GM19328 (cell line): ENCODE results near the gene ETV6.
A peak's percentile ranks its signal among the peaks of the same experiment; 100 is the strongest.

Source experiments
- ATAC-seq: cut with Tn5 transposase; IDR thresholded peaks from one replicate; pipeline ENCODE4 v1.9.1; 2021; ENCODE audit warnings: mild to moderate bottlenecking, moderate library complexity; ENCODE audit not compliant: unreplicated experiment

The ETV6 gene

GRCh38 chr12:11642785-11643184 lies 6.7 kb upstream of the ETV6 start:
- ATAC-seq, result no peak

DNA sequence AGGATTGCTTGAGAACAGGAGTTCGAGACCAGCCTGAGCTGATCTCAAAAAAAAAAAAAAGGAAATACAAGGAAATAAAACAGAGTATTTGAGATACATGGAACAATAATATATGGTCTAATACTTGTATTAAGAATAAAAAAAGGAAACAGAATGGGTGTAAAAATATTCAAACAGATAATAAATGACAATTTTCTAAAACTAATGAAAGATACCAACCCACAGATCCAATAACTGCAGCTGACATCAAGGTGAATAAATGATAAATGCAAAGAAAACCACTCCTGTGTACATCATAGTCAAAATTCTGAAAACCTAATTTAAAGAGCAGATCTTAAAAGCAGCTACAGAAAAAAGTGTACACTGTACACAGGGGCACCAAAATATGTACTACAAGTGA lies 4.1 kb upstream of the ETV6 start:
- ATAC-seq, result no peak

GRCh38 chr12:11648514-11649412 lies 711 bp upstream of the ETV6 start:
- peak; percentile 23 for ATAC-seq

GRCh38 chr12:11650286-11651281 lies 1.1 kb downstream of the ETV6 start:
- ATAC-seq, result no peak

DNA sequence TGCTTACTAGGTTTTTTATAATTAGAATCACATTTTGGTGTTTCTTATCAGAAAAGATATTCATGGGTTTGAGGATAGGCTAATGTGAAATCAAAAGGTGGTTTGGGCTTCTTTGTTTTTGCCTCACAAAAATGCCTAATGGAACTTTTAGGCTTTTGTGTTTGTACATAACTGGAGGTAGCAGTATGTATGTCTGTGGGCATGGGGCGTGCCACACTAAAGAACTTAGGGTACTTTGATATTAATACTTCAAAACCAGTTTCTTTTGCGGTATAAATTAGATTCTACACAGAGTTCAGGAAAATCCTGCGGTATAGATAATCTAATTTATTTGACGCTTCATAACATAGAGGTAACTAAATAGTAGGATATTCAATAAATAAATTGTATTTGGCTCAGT lies 1.9 kb downstream of the ETV6 start:
- ATAC-seq, result no peak

- no peak for ATAC-seq
Measured at GRCh38 chr12:11651785-11652184, 2.3 kb downstream of the ETV6 start.

GRCh38 chr12:11652351-11653040 lies 3.0 kb downstream of the ETV6 start:
- no peak for ATAC-seq

GRCh38 chr12:11653215-11653753 lies 3.8 kb downstream of the ETV6 start:
- ATAC-seq, result no peak

GRCh38 chr12:11654338-11654737 lies 4.9 kb downstream of the ETV6 start:
- no peak for ATAC-seq

- no peak for ATAC-seq
Measured at GRCh38 chr12:11654802-11655201, 5.3 kb downstream of the ETV6 start.

DNA sequence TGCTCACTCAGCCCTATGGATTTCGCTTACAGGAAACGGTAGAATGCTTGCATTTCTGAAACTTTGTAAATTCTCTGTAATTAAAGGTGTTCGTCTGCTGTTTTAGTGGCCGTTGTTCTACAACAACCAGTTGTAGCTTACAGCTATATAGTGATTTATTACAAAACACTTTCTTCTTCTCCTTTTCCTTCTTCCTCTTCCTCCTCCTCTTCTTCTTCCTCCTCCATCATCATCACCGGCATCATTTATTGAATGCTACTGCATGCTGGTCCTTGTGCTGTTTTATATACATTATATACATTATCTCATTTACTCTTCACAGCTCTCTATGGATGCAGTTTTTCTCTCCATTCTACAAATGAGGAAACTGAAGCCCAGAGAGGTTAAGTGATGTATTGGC lies 6.4 kb downstream of the ETV6 start:
- ATAC-seq, result no peak

GRCh38 chr12:11656550-11656949 lies 7.1 kb downstream of the ETV6 start:
- no peak for ATAC-seq

DNA sequence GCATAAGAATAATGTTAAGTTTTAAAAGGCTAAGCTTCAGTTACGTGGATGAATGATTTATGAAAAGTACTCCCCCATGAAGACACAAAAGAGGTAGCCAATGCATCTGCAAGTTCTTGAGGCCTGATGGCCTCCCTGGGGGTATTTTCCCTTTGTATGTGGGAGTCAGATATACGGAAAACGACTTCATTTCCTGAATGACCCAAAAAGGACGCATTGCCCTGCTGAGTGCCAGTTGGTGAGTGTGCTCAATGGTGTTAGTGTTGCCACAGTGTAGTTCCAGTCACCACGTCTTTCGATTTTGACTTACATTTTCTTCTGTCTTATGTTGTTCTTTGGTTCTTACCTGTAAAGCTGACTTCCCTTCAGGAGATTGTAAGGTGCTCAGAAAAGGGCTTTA lies 8.0 kb downstream of the ETV6 start:
- ATAC-seq, result no peak

GRCh38 chr12:11658791-11659190 lies 9.3 kb downstream of the ETV6 start:
- no peak for ATAC-seq

- ATAC-seq, result no peak
Measured at GRCh38 chr12:11660624-11661023, 11.2 kb downstream of the ETV6 start.

DNA sequence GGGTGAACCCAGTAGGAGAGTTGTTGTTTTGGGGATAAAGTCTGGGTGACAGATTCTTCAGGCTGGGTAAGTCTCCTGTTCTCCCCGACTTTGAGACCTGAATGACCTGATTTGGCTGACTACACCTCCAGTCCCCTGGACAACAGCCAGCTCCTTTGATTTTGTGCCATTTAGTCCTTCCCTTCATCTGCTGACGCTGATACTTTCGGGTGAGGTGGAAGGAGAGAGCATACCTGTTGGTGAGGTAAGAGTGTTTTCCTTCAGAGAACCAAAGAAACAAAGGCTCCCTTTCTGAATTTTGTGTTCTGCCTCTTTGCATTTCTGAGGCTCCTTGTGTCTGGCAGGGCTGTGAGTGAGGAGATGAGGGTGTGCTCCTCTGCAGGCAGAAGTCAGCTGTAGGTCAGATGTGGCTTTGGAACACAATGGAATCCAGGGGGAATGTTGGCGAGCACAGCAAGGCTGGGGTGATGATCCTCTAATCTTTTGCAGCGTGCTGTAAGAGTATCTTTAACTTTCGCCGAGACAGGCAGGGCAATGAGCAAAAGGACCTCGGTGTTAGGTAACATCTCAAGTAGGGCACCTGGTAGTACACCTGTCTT lies 12.1 kb downstream of the ETV6 start:
- no peak for ATAC-seq

DNA sequence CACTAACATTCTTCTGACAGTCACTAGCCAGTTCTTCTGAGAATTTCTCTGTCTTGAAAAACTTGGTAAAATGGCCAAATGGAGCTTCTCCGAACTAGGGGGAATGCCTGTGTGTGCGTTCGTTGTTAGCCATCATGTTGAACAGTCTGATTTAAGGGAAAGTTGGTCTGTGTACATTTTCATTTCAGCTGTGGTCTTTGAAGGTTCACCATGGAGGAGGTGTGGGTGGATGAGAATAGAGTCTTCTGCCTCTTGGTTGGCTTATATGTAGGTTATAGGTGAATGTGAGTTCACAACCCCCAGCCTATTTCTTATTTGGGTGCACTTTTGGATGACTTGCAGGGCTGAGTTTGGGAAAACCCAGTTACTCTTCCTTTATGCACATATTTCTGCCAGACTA lies 12.9 kb downstream of the ETV6 start:
- ATAC-seq, result no peak

GRCh38 chr12:11663130-11663529 lies 13.7 kb downstream of the ETV6 start:
- no peak for ATAC-seq

DNA sequence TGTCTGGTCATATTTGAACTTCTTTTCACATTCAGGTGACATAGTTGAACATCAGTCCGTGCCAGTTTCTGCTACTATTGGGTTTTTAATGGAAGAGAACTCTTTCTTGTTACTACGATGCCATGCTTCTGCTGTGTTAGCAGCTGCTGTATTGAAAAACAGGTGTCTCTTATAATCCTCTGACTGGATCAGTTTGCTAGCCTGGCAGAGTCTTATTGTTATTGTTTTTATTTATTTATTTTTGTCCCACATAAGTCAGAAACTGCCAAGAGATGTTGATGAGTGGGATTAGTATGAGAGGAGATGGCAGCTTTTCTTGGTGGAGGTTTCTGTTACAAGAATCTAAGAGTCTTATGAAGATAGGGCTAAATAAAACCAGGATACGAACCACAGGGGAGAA lies 14.6 kb downstream of the ETV6 start:
- no peak for ATAC-seq
